HG03196 (cell line): ENCODE measurements around the gene NUDT19.
A peak's percentile ranks its signal among the peaks of the same experiment; 100 is the strongest.
"Not testable (repeated sequence)": the region's sequence is repeated elsewhere in the genome, so short reads cannot be mapped to it uniquely, and the experiment has no call there.

ENCODE experiments used
- ATAC-seq: cut with Tn5 transposase; IDR thresholded peaks from one replicate; pipeline ENCODE4 v1.9.1; 2021; ENCODE audit not compliant: unreplicated experiment

NUDT19 gene

GRCh38 chr19:32674931-32675719 is 16.5 kb upstream of the NUDT19 start, which contains the start of gene ANKRD27:
Gene ANKRD27, minus strand, starts transcription at chr19:32675180. Its CDS starts 16,165 bp downstream, at chr19:32659015.
- peak; percentile 93 for ATAC-seq

GRCh38 chr19:32675720-32676185 is 15.9 kb upstream of the NUDT19 start, which contains the start of gene RGS9BP:
Gene RGS9BP, plus strand, starts transcription at chr19:32675848. Its CDS starts 416 bp downstream, at chr19:32676264.
- no peak for ATAC-seq

- ATAC-seq, result no peak
Observed at GRCh38 chr19:32676186-32676894, 15.3 kb upstream of the NUDT19 start.

GRCh38 chr19:32676895-32677359 is 14.7 kb upstream of the NUDT19 start:
- no peak for ATAC-seq

- ATAC-seq, result no peak
Observed at GRCh38 chr19:32677657-32678056, 14.0 kb upstream of the NUDT19 start.

GRCh38 chr19:32680986-32681385 is 10.6 kb upstream of the NUDT19 start:
- ATAC-seq, result no peak

GRCh38 chr19:32682317-32682716 is 9.3 kb upstream of the NUDT19 start:
- ATAC-seq, result no peak

- no peak for ATAC-seq
Observed at GRCh38 chr19:32686847-32687475, 4.7 kb upstream of the NUDT19 start.

GRCh38 chr19:32687681-32688080 is 3.9 kb upstream of the NUDT19 start:
- ATAC-seq, result no peak

GRCh38 chr19:32688311-32688710 is 3.3 kb upstream of the NUDT19 start:
- no peak for ATAC-seq

- peak; percentile 55 for ATAC-seq
Observed at GRCh38 chr19:32691952-32692726, 518 bp downstream of the NUDT19 start.

GRCh38 chr19:32692727-32693061 is 1.1 kb downstream of the NUDT19 start:
- ATAC-seq, result no peak

GRCh38 chr19:32693151-32694108 is 1.8 kb downstream of the NUDT19 start:
- ATAC-seq, result not testable (repeated sequence)

- ATAC-seq, result not testable (repeated sequence)
Observed at GRCh38 chr19:32694316-32694715, 2.7 kb downstream of the NUDT19 start.

GRCh38 chr19:32694851-32695250 is 3.2 kb downstream of the NUDT19 start:
- not testable (repeated sequence) for ATAC-seq

- not testable (repeated sequence) for ATAC-seq
Observed at GRCh38 chr19:32695506-32695905, 3.9 kb downstream of the NUDT19 start.

GRCh38 chr19:32696771-32697170 is 5.2 kb downstream of the NUDT19 start:
- ATAC-seq, result not testable (repeated sequence)

GRCh38 chr19:32700129-32700528 is 8.5 kb downstream of the NUDT19 start:
- not testable (repeated sequence) for ATAC-seq

GRCh38 chr19:32702010-32702409 is 10.4 kb downstream of the NUDT19 start:
- no peak for ATAC-seq
